LHCN-M2 (cell line): ENCODE results near the gene GRN. TPM values are rescaled to one million over a fixed set of nuclear protein-coding genes. Genes with fewer than 3 reads are reported as not detected.
"Not testable (repeated sequence)": the region's sequence is repeated elsewhere in the genome, so short reads cannot be mapped to it uniquely, and the experiment has no call there.

Experiments
- DNase-seq: peaks from one replicate; pipeline ENCODE4 v3.0.0-alpha.2; 2012; ENCODE audit warnings: low read depth
- total RNA-seq: library from RNA; depleted of rRNA; stranded (reverse); fragments of >200 nt; gene quantifications from 2 replicates; pipeline ENCODE4 v1.2.3, GENCODE V29; 2014

Gene GRN
- total RNA-seq, 1 experiment from 2014 or later, result 217 TPM

DNA sequence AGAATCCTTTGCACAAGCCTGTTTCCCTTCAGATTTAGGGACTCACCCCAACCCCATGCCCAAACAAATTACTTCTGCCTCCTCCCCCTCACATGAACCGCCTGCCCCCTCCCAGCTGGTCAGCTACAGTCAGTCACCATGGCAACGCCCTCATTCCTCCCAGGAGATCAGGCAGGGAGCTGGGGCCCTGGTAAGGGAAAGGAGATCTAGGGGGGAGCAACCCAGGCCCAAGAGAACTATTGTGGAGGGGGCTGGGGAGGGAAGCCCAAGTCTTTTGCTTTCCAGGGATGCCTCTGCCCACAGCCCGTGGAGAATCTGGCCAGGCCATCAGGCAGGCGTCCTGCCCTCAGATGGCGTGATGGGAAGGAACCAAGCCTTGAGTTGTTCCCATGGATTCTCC lies 15.7 kb downstream of the GRN start:
- DNase-seq, result peak; percentile 49

DNA sequence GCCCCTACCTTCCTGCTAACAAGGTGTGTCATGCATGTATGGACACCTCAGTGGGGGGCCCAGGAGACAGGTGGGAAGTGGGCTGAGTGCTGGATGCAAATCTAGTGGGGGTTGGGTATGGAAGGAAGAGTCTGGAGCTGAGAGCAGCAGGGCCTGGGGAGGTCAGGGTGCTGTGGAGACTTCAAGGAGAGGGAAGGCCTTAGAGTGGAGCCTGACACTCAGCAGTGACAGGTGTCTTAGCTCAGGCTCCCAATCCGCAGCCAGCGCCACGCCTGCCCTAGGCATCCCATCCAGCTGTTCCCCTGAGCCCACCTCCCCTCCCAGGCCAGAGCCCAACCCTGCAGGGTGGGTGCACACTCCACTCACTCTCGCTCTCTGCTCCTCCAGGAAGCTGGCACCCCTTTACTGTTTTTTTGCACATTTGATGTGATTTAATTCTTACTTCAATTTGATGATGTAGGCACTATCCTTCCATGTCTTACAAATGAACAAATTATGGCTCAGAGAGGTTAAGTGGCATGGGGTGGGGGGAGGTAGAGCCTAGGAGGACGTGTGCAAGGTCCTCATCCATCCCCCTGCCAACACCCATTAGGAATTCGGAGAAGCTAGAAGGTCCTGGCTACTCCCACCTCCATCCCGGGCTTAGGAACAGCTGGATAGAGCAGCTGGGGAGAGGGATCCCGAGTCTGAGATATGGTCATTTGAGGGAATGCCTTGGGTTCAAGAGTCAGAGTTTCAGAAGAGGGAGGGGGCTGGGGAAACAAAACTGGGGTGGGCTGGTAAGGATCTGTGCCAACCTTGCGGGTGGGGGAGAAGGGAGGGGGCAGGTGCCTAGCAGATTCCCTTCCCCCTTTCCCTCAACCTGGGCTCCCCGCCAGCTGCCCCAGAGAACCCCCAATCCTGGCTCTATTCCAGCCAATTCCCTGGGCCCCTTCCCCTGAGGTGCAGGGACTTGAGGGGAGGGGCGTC lies 16.5 kb downstream of the GRN start:
- no peak for DNase-seq

DNA sequence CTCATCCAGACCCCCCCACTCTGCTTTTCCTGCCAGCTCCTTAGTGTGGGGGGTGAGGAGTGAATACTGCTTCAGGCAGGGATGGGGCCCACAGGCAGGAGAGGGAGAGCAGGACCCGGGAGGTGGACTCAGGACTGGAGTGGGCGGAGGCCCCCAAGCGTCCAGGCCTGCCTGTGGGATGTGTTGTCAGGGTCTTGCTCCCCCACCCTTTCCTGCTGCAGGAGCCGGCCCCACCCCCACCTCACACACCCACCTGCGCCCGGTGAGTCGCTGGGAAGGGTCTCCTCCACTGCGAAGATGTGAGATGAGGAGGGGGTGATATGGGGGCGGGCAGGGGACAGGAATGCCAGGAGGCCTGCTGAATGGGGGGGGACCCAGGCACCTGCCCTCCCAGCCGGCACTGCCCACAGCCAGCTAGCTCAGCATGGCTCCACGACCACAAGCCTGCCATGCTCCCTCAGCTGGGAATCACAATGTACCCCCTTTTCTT lies 17.4 kb downstream of the GRN start:
- no peak for DNase-seq

DNA sequence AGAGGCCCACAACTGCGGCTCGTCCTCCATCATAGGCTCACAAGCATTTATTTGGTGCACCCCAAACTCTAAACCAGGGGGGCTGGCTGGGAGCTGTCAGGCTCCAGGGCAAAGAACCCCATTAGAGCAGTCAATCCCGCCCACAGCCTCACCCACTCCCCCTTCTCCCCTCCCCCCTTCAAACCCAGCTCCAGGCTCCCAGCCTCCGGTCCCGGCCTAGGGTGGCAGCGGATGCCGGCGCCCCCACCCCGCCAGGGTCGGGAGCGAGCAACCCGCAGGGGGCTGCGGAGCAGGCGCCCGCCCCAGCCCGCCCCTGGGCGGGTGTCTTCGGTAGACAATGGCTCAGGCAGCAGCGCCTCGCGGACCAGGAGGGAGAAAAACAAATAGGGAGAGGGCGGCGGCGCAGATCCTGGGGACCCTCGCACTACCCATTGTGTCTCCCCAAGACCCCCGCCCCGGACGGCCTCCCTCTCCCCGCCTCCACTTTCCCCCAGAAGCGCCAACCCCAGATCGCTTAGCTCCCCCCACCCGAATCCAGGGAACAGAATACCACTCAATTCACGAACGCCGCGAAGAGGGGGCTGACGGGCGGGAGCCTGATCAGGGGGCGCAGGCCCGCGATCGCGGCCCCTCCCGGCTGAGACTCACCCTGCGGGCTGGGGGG lies 18.0 kb downstream of the GRN start:
- DNase-seq, result no peak

DNA sequence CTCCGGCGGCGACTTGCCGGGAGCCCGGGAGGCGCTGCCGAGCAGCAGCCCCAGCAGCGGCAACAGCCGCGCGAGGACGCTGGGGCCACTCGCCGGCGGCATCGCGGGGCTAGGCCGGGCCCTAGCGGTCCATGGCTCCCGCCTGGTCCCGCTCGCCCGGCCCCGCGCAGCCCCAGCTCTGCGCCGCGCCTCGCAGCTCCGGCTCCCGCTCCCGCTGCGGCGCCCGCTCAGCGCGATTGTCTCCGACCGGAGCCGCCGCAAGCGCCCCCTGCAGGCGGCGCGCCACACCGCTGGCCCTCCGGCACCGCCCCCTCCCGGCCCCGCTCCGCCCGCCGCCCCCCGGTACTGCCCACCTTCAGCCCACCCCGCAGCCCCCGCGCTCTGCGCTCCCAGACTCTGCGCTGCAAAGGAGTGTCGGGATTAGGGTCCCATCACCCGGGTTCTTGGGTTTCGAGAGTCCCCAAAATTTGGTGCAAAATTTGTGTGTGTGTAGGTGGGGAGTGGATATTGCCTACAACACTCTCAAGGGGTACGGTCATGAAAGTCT lies 18.6 kb downstream of the GRN start, which contains the start of gene FAM171A2:
Gene FAM171A2, minus strand, starts transcription at position 241 of the 547 bp plus-strand sequence. Its CDS starts 139 bp downstream, at position 102.
- peak; percentile 36 for DNase-seq

DNA sequence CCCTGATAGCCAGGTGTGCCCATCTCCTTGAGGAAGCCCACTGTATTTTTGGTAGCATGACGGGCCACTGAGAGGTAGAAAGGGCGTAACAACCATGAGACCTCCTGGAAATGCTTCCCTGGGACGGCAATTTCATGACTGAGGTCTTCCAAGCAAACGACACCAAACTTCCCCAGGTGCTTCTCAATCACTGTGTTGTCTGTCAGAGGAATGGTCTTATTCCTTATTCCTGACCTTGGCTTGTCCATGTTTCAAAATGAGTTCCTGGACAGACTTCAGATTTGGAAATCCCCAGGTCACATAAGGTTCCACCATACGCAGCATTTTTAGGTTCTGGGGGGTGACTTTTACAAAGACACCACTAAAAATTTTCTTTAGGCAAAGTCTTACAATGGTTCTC lies 19.9 kb downstream of the GRN start:
- not testable (repeated sequence) for DNase-seq

DNA sequence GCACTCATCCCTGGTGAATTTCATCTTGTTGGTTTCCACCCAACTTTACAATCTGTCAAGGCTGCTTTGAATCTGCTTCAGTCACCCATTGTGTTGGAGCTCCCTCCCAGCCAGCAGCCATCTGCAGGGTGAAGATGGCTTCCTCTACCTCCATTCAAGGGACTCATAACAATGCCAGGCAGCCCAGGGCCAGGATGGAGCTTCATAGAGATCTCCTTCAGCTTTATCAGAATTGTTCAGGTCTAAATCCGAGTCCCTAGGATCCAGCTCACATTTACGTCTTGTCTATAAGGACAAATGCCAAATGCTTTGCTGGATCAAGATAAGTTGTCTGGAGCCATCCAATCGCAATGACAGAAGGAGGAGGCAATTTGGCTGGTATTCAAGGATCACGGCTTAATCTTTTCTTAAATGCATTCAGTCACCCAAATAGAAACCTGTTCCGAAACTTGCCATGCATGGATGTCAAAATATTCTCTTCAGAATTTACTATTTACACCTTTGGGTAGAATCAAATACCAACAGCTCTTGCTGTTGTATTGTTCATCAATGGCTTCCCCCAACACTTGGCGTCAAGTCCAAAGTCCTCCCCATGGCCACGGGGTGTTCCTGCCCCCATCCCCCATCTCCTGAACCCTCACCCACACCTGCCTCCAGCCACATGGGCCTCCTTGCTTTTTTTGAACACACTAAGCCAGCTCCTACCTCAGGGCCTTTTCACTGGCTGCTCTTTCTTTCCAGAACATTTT lies 22.3 kb downstream of the GRN start:
- DNase-seq, result no peak

DNA sequence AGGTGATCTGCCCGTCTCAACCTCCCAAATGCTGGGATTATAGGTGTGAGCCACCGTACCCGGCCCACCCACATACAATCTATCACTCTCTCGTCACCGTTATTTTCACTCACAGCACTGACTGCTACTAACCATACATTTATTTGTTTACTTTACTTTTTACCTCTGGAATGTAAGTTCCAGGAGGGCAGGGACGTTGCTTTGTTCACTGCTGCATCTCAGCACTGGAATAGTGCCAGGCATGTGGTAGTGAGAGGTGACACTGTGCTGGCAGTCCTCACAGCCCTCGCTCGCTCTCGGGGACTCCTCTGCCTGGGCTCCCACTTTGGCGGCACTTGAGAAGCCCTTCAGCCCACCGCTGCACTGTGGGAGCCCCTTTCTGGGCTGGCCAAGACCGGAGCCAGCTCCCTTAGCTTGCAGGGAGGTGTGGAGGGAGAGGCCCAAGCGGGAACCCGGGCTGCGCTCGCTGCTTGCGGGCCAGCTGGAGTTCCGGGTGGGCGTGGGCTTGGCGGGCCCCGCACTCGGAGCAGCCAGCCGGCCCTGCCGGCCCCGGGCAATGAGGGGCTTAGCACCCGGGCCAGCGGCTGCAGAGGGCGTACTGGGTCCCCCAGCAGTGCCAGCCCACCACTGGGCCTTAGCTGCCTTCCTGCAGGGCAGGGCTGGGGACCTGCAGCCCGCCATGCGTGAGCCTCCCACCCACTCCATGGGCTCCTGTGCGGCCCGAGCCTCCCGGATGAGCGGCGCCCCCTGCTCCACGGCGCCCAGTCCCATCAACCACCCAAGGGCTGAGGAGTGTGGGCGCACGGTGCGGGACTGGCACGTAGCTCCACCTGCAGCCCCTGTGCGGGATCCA lies 23.5 kb downstream of the GRN start:
- not testable (repeated sequence) for DNase-seq

DNA sequence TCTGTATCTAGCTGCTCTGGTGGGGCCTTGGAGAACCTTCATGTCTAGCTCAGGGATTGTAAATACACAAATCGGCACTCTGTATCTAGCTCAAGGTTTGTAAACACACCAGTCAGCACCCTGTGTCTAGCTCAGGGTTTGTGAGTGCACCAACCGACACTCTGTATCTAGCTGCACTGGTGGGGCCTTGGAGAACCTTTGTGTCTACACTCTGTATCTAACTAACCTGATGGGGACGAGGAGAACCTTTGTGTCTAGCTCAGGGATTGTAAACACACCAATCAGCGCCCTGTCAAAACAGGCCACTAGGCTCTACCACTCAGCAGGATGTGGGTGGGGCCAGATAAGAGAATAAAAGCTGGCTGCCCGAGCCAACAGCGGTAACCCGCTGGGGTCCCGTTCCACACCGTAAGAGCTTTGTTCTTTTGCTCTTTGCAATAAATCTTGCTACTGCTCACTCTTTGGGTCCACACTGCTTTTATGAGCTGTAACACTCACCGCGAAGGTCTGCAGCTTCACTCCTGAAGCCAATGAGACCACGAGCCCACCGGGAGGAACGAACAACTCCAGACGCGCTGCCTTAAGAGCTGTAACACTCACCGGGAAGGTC lies 24.4 kb downstream of the GRN start:
- DNase-seq, result not testable (repeated sequence)

DNA sequence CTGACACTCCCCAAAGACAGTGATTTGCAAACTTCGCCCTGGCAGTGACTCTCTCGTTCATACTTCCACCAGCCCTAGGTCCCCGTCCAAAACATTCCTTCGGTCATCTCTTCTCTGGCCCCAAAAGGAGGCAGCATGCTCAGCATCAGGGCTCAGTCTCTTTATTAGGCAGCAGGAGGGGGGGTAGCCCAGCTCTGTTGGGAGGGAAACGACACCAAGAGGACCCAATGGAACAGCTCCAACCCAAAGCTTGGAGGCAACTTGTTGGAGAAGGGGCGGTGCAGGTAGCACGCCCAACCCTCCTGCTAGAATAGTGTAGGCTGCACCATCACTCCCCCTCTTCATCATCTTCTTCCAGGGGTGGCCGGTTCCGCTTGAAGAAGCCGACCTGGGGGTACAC lies 26.9 kb downstream of the GRN start:
- DNase-seq, result no peak

DNA sequence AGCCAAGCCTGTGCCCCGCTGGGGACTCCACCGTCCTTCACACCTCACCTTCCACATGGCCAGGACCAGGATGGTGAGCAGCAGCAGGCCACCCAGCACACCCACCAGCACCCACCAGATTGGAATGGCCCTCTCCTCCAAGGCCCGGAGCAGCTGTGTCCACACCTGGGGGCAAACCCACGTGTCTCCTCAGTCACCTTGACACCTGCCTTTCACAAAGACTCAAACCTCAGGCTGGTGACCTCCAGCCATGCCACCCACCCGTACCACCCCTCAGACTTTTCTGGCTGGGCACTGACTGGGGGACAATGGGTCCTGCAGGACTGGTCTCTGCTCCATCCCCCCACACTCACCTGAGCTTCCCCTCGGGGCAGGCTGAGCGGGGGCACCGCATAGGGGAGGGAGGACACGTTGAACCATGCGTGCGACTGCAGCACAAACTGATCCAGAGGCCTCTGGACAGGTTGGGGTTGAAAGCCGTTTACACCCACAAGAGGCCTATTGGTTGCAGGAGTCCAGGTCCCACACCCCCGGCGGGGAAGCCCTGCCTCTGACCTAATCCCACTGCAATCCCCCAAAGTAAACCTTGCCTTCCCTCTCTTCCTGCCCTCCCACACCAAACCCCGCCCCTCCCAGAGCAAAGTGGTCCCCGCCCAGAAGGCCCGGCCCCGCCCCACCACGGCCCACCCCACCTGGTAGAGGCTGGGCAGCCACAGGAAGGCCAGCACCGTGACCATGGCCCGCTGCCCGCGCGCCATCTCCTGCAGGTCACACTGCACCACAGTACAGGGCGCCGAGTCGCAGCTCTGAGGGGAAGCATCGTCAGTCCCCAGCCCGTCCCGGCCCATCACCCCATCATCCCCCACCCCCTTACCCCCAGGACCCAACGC lies 29.4 kb downstream of the GRN start:
- DNase-seq, result no peak

DNA sequence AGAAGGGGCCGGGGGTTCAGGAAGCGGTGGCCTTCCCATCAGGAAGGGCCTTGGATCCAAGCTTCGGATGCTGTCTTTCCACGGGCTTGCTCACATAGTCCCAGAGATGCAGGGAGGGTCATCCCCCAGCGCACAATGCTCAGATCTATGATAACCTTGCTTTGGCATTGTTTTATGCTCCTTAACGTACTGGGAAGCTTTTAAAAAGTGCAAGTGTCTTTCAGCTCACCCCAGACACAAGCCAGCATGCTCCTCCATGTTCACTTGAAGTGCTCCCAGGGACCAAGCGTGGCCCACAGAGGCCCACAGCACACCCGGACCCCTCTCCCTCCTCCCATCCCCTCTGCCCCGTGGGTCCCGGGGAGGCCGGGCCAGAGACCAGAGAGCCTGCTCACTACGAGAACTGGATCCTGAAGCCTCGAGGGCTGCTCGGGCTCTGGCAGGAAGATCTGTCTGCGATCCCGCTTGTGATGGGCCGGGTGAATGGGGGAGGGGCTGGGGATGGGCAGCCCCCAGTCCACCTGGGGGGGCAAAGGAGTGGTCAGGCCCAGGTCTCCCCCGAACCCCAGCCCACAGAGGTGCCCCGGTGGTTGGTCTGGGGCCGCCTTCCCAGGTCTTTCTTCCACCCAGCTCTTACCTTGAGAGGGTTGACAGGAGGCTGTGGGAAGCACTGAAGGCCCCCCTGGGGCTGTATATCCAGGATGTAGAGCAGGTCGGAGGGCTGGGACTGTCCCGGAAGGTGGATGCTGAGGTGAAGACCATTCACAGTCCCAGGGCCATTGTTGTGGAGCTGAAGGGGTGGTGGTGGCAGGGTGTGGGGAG lies 30.3 kb downstream of the GRN start:
- no peak for DNase-seq

DNA sequence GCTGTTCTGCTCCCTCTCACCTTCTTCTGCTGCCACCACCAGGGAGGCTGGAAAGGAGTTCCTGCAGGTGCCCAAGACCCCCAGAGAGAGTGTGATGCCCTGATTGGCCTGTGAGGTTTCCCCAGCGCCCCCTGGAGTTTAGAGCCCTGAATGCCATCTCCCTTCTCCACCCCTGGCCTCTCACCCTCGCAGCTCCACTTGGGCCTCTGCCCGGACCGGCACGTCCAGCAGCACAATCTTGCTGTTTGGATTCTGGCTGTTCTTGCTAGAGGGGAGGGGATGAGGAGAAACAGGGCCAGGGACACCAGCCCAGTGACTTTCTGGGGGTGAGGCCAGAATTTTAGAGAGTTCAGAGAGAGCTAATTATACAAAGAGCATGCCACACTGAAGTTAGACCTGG lies 31.0 kb downstream of the GRN start:
- no peak for DNase-seq

DNA sequence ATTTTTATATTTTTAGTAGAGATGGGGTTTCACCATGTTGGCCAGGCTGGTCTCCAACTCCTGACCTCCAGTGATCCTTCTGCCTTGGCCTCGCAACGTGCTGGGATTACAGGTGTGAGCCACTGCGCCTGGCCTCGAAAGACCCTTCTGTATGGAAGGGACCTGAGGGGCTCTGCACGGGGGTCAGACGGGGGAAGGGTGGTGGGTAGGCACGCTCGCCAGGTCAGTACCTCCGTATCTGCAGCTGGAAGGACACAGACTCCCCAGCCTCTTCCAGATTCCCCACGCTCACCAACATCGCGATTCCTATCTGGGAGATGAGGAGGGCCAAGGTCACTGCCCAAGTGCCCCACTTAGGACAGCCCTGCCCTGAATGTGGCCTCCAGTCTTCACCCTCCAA lies 31.7 kb downstream of the GRN start:
- no peak for DNase-seq

DNA sequence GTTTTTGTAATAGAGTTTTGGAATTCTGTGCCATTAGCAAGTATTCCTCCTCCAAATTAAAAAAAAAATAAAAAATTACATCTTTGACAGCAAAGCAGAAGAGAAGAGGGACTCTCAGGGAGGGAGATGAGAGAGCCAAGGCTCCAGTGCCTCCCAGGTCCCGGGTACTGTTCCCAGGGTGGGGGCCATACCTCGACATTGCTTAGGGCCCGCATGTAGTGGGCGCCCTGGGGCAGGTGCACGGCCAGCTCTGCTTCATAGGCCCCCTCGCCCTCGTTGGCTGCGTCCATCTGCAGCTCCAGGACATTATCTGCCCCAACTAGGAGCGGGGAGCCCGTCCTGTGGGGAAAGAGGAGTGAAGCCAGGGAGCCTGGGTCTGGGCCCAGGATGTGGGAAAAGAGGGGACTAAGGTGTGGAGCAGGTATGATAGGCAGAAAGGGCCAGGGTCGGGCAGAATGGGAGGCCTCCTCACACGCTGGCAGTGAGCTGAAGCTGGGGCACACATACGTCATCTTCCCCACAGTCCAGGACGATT lies 33.1 kb downstream of the GRN start:
- no peak for DNase-seq

DNA sequence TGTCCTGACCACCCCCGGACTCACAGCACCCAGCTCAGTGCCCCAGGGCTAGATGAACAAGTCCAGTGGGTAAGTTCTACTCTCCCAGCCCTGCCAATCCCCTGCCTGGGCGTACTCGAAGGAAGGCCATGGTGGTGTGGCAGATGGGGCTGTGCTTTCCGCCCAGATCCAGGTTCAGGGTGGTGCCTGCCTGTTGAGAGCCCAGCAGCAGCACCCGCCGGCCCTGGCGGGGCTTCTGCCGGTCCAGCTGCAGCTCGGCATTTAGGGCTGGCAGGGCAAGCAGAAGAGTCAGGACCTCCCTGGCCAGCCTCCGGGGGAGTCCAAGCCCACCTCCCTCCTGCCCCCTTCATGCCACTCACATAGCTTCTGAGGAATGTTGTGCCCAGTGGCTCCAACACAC lies 34.8 kb downstream of the GRN start:
- DNase-seq, result no peak

DNA sequence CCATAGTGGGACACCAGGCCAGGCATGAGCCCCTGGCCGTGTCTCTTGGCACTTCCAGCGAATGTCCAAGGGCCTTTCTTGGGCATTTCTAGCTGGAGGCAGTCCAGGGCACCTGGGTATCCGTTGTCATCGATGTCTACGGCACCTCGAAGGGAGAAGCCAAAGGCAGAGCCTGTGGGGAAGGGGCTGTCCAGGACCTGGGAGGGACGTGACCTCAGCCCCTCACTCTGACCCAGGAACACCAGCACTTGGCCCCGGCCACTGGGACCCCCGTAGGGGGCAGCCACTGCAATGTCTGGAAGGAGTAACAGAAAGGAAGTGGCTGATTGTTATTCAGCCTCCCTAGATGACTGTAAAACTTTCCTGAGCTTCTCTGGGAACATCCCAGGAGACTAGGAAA lies 35.7 kb downstream of the GRN start:
- no peak for DNase-seq

DNA sequence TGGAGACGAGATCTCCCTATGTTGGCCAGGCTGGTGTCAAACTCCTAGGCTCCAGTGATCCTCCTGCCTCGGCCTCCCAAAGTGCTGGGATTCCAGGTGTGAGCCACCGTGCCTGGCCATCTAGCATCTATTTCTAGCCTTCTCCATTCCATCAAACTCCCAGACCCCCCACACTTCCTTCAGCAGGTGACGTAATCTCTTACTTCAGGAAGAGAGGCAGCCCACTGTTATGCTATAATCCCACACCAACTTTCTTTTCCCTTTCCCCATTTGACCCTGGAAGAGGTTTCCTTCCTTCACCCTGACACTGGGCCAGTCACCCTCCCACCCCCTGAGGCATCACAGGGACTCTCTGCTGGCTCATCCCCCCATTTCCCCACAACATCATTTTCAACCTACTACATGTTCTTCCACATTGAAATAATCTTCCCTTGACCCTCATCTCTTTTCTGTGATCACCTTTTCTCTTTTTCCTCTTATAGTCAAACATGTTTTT lies 36.8 kb downstream of the GRN start:
- no peak for DNase-seq
